ENCODE data around the gene RHBG. TPM values are rescaled to one million over a fixed set of nuclear protein-coding genes. Genes with fewer than 3 reads are reported as not detected.

The RHBG gene
- total RNA-seq, 1 donor from 2014 or later: not detected

DNA sequence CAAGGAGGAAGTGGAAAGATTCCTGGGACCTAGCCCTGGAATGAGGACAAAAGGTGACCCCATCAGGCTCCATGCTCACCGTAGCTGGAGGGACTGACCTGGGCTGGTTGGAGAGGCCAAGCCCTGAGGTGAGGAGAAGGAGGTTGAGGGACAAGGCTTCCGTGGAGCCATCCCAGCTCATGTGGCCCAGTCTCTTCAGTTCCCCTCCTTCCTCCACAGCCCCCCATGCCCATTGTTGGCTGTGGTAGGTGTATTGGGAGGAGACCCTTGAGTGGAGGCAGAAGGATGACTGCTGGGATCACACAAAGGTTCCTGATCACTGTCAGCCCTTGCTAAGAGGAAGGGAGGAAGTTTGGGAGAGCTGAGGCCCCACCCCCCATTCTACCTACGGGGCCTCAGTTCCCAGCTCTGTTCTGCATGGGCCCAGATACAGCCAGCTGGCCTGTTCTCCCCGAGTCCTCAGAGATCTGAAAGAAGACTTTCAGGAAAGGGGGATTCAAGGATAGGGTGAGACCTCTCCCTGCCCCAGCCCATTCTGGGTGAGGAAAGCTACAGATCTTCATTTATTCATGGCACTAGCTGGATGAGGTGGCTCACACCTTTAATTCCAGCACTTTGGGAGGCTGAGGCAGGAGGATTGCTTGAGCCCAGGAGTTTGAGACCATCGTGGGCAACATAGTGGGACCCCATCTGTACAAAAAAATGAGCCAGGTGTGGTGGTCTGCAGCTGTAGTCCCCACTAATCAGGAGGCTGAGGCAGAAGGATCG lies 17.3 kb downstream of the RHBG start:
- DNase-seq (ENCODE audit: low spot score): no peak

DNA sequence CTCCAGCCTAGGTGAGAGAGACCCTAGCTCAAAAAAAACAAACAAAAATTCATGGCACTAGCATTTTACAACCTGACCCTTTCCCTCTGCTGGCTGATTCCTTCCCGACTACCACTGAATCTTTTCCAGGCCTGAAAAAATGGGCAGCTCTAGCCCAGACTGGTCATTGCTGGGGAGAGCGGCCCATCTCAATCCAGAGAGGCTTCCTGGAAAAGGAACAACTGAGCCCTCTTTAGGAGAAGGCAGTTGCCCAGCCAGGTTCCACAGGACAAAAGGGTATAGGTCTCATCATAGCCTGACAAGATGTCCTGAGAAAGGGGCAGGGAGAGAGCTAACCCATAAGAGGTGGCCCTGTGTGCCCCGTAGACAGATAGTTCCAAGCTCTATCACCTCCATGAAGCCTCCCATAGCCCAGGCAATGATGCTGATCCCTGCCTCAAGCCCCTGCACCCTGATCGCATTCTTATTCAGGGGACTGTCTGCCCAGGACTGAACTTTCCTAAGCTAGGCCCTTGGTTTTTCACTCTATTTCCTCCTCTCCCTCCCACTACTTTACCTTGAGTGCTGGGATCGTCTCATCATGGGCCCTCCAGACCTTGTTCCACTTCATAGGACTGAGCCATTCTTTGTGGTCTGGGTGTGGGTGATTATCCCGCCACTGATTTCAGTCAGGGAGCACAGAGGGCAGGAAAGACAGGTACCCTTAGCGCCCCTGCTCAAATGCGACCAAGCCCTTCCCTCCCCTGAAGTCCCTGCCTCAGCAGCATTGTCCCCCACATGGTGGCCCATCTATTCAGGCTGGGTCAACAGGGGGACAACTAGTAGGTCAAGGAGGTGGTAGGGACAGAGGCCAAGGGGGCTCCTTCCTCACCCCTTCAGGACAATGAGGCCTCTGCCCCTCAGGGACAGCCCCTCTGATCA lies 18.2 kb downstream of the RHBG start:
- DNase-seq (ENCODE audit: low spot score): no peak

DNA sequence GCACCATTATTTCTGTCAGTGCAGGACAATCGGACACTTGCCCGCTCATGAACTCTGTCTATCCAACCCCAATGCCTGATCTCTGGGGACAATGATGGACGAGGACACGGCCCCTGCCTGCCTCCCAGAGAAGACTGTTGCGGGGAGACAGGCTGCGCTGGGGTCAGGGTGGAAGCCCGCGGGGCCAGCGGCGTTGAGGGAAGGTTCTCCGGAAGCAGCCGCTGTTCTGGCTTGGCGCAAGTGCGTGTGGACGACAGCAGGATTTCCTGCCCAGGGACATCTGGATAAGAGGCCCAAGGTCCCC lies 18.8 kb downstream of the RHBG start:
- DNase-seq (ENCODE audit: low spot score): no peak

DNA sequence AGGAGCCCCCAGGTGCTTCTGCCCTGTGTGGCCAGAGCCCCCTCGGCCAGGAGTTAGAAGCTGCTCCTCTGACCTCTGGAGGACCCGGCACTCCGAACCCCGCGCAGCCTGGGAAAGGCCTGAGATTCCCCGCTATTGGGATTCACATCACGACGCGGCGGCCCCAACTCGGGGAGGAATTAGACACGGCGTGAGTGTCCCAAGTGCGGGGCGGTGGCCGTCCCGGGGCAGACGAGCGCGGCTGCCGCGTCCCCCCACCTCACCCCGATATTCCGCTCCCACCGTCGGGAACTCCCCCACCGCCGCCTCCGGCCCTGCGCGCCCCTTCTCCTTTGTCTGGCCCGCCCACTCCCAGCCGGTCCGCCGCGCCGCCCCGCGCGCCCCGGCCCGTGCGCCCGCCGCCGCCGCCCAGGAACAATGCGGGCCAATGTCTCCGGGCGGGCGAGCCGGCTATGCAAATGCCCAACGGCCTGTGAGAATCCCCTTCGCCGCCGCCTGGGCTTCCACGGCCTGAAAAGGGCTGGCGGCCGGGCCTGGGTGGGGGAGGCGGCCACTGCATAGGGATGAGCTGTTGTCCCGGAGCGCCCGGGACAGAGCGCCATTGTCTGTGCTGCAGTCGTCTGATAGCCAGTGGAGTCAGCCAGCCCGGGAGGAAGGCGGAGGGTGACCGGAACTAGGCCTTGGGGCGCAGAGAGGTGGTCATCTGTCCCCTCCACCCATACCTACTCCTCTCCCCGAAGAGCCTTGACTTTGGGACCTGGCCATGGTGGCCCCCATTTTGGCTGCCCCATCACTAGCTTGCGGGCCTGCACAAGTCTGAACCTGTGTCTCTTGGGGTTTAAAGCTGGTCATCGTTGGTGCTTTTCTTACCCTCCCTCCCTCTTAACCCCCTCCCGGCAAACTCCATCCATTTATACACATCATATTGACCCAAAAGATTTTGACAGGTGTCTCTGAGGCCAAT lies 19.4 kb downstream of the RHBG start:
- DNase-seq (ENCODE audit: low spot score): no peak

DNA sequence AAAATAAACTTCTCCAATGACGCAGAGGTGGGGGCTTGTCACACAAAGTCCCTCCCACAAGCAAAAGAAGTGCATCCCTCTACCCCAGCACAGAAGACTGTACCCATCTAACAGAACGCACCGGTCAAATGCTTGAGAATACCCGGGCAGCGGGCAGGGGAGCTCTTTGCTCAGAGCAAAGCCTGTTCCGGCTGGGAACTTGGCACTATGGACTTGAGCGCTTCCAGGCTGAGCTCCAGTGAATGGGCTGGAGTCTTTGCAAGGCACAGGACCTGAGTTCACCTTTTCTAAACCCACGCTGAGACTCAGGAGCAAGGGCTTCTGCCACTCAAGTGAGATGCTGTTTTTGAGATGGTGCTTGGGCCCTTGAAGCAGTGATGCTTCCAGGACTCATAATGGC lies 20.3 kb downstream of the RHBG start:
- DNase-seq (ENCODE audit: low spot score): no peak

DNA sequence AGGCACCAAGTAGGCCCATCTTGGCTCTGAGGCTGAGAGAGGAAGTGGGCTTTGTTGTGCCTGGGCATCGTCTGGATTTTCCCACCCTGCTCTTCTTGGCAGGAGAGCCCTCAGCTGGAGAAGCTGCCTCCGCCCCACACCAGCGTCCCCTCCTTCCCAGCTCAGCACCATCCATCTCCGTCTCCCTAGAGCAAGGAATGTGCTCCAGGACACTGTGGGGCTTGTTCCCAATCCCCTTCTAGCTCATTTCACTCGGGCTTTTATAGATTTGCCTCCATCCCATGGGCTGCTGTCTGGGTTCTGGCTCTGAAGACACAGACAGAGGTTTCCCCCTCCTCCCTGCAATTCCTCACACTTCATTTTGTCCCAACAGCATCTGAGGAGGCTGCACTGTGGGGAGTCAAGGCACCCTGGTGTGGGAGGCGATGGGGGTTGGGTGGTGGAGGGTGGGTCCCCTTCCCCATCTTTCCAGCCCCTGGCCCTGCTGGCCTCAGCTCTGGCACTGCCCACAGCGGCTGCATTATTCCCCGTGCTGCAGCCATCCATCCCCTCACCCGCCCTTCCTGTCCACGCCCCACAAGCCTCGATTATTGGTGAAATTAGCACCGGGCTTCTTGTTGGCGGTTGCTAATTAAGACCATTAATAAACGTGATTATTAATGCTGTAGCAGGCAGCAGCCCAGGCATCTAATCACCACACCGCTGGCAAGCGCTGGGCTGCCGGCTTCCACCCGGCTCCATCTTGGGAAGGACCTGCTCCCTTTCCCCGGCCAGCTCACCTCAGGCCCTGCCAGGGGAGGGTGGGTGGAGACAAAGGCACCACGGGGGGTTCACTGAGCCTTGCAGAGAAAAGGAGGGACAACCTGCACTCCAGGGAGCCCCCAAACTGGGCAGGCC lies 21.7 kb downstream of the RHBG start:
- DNase-seq (ENCODE audit: low spot score): no peak

DNA sequence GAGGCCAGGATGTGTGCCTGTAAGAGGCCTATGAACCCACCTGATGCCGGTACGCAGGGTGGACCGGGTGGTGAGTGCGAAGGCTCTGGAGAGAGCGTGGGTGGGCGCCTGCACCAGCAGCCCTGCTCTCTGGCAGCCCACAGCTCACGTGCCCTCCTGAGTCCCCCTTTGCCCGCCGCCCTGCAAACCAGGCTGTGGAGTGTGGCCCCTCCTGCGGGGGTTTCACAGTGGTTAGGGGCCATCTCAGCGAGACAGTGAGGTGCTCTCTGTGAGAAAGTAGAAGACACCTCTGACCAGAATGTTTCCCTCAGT lies 22.3 kb downstream of the RHBG start:
- DNase-seq (ENCODE audit: low spot score): no peak

DNA sequence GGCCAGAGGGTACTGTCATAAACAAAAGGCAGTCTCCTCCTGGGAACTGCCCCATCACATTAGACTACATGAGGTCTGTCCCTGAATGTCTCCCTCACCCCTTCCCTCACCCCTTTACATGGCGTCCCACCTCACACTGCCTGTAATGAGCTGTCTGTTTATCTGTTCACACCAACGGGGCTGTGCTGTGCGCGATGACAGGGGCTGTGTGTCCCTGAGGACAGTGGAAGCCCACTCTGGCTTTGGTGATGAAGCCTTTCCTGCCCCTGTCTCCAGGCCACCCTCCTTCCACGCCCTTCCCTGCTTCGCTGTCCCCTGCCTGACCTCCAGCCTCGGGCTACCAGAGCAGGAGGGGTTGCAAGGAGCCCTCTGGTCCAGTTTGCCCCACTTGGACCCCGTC lies 22.7 kb downstream of the RHBG start:
- no peak for DNase-seq (ENCODE audit: low spot score)

DNA sequence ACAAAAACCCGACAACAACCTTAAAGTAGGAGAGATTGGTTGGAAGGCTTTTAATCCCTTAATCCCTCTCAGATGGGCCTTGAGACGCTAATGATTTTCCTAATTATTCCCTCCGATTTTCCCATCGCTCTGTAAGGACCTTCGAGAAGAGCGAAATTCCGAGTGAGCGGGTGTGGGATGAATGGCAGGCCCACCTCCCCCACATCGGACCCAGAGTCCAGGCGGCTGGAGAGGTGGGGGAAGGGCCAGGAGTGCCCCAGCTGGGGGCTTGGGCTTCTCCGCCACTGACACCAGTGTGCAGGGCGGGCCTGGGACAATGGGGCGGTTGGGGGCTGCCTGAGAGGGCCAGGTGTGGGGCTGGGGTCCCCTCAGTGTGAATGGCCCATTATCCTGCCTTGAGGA lies 23.4 kb downstream of the RHBG start:
- no peak for DNase-seq (ENCODE audit: low spot score)

DNA sequence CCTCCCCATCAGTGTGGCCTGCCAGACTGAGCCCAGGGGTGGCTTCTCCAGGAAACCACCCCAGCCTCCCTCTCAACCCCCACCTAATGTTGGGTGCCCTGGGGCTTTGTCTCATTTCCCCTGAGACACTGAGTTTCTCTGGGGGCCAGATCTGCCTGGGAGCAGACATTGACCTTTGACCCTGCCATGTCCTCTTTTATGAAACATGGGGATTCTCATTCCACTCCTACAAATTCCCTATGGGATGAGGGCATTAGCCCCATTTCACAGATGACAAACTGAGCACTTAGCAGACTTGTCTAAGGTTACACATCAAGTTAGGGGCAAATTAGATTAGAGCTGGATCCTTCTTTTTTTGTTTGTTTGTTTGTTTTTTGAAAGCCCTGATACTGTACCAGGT lies 24.1 kb downstream of the RHBG start:
- DNase-seq (ENCODE audit: low spot score): no peak

DNA sequence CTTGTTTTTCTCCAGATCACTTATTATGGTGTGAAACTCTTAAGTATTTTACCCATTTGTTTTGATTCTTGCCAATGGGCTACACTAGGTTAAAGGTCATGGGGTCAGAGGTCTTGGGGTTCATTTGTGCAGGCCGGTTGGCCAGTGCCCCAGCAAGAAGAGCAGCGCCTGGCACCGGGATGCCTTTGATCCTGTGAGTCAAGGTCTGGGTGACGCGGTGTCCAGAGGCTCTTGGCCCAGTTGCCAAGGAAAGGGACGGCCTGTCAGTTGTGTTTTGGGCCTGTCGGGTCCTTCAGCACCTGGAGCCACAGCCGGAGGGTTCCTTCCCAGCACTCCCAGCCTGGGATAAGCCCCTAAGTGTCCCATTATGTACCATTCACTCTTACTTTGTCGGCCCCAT lies 25.1 kb downstream of the RHBG start:
- DNase-seq (ENCODE audit: low spot score): no peak

DNA sequence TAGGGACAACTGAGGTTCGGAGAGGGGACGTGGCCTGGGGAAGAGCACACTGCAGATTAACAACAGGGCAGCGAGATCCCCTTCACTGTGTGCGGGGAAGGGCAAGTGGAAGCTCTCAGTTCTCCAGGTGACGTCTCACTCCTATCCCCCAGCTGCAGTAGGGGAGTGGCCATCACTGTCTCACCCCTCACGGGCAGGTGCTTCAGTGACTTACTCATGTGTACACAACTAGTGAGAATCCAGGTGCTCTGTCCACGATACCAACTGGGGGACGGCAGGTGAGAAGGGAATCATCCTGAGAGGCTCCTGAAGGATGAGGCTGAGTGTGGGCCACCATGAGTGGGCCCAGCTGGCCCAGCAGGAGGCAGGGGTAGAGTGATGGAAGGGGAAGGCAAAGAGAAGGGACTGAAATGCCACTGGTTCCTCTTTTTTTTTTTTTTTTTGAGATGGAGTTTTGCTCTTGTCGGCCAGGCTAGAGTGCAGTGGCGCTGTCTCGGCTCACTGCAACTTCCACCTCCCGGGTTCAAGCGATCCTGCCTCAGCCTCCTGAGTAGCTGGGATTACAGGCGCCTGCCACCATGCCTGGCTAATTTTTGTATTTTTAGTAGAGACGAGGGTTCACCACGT lies 25.9 kb downstream of the RHBG start:
- no peak for DNase-seq (ENCODE audit: low spot score)

DNA sequence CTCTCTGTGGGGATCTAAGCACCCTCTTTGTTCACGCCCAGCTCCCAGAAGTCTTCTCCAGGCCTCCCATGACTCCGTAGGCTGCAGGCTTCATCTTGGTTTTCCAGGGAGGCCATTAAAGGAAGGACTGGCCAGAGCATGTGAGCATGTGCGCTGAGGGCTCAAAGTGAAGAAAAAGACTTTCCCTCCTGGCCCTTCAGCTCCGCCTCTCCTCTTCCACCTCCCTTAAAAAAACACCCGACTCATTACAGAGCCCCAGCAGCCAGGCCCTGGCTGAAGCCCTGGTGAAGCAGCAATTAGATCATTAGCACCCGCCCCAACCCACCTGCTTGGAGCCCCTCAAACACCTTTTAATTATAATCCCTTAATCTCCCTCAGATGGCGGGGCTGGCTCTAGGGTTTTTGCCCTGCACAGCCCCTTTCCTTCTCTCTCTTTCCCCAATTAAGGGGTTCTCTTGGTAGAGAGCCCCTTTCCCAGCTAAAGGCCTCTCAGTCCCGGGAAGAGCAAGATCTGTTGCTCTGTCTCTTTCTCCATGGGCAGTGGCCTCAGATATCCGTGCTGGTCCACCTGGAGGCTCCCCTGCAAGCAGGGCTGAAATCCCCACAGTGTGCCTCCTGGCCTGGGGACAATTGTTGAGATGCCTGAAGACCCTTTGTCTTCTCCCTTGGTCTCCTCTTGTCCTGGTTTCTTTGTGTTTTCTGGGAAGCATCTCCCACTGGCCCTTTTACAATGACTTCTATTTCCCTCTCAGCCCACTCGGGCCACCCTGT lies 30.5 kb downstream of the RHBG start:
- no peak for DNase-seq (ENCODE audit: low spot score)

DNA sequence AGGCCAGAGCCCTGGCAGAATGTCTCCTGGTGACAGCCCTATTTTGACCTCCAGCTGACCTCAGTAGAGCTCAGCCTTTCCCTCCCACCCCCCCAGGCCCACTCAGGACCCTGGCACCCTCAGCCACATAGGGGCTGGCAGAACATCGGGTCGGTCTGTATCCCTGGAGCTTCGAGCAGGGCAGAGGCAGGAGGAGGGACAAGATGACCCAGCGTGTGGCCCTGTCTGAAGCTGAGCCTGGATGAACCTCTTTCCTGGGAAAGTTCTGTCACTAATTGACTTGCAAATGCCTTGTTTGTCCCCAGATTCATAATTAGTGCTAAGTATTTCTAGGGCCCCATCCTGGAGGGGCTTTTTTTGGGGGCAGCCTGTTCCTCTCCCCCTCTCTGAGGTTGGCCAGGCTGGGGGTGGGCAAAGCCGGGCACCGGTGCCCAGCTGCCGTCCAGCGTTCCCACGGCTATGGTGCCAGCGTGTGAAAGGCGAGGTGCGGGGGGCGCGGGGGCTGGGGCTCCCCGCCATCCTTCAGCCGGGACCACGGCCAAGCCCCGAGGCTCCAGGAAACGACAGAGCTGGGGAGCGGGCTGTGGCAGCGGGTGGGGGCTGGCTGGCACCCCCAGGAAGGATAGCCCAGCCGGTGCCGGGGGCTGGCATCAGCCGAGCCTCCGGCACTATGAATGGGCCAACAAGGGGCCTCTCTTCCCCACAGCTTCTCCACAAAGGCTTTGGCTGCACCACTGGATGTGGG lies 31.4 kb downstream of the RHBG start:
- no peak for DNase-seq (ENCODE audit: low spot score)

DNA sequence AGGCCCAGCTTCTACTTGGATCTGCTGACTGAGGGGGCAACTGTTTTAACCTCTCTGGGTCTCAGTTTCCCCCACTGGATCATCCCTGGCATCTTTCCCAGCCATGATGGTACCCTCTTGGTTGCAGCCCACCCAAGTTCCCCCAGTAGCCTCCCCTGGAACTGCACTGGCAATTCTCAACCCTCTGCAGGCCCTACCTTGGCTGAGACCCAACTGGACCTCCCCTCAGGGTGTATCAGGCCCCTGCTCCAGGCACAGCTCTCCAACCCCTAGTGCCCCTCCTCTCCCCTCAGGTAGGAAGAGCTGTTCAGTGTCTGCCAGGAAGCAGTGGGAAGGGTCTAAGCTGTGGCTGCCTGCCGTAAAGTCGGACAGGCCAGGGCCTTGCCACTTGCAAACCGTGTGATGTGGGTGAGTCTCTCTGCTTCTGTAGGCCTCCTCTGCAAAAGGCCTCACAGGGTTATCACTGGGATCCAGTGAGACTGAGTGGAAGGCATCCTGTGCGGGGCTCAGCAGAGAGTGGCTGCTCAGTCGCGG lies 32.1 kb downstream of the RHBG start:
- no peak for DNase-seq (ENCODE audit: low spot score)

DNA sequence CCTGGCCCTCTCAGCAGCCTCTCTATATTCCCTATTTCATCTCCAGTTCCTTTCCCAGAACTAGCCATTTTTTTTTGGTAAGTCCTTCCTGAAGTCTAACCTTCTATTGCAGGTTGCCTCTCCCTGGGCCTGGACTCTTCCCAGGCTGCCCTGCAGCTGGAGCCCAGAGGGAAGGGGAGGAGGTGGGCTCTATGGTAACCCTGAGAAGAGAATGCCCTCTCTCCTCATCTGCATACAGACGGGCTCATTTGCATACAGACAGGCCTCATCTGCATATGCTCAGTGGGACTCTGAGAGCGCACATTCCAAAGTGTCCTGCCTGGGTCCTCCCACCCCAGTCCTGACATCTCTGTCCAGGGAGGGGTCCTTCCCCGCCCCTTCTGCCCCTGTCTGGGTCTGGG lies 32.7 kb downstream of the RHBG start:
- no peak for DNase-seq (ENCODE audit: low spot score)

DNA sequence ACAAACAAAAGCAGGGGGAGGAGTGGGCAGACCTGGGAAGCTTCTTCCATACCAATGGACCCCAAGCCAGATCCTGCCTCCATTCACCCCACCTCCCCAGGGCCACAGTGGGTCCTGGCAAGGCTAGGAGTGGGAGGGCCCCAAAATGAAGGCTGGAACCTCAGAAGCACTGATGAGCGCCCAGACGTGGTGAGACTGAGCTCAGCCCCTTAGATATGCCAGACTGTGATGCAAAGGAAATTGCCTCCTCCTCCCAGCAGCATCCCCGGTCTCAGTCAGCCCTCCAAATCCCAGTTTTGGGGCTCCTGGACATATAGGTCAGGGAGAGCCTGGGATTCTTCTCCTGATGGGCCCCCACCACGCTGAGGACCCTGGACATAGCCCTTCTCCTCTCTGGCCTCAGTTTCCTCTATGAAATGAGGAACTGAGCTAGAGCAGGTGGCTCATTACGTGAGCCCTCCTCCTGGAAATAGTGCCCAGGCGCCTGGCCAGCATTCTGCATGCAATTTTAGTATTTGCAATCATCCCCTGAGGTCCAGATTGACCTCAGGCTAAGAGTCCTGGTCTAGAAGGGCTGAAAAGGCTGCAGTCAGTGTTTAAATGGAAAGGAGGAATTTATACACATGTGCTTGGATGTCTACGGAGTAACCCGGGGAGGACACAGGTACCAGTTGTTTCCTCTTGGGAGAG lies 33.5 kb downstream of the RHBG start:
- DNase-seq (ENCODE audit: low spot score): no peak

DNA sequence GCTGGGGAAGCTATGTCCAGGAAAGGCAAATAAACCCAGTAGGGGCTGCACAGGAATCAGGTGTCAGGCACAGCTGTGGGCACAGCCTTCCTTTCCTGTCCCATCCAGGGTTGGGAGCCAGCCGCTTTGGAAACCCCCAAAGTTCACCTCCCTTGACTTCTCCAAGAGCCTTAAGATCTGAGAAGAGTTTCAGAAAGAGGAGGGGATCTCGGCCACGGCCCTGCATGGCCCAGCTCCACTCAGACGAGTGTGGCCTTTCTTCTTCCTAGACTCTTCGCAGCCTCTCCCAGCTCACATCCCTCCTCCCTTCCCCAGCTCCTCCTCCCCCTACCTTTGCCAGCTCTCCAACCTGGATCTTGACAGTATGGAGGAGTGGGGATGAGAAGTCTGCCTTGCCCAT lies 36.7 kb downstream of the RHBG start:
- no peak for DNase-seq (ENCODE audit: low spot score)

Measured in mesenteric fat pad (tissue), 1 donor.